Measurements from ENCODE around the gene POU2AF3. TPM values are rescaled to one million over a fixed set of nuclear protein-coding genes. Genes with fewer than 3 reads are reported as not detected.

Gene POU2AF3
- total RNA-seq, 1 donor from 2014 or later, result 2.1 TPM

DNA sequence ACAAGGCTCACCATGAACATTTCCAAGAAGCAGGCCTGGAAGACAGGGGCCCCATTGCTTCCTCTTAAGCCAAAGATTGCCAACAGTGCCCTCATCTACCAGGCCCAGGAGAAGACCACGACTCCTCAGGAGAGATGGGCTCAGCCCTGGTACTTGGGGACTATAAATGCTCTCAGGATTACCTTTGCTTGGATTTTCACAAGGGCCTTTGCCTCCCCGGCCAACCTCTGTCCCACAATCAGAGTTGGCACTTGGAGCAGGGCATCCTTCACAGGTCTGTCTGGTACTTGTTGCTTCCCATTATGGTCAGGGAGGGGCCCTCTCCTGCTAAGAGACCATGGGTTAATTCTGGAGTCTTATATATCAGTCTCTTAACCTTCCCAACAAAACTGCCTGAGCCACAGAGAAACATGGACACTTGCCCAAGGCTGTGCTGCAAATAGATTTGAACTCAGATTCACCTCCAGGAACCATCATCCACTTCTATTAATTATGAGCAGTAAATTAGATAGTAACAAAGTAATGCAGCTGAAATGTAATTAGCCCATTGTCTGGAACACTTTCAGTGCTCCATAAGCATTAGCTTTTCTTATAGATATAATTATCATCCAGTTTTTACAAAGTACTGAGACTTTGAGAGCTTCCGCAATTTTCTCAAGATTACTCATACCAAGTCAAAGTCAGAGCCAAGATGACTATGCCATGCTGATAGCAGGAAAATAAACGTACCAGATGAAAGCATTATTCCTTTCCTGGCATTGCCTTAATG is 33.5 kb downstream of the POU2AF3 start:
- Mint-ChIP-seq H3K27me3 (ENCODE audit: insufficient read depth, low read depth) (peaks cover 8% of the 10 kb centered on the region), H3K4me1 (peaks cover 22% of the 10 kb centered on the region), H3K36me3 (no peaks in the 10 kb centered on the region), H3K9me3 (no peaks in the 10 kb centered on the region), H3K4me3 (no peak overlapping the region), H3K27ac (no peak overlapping the region)
- Histone ChIP-seq H3K4me1 (peaks cover 11% of the 10 kb centered on the region), H3K27ac (no peak overlapping the region), H4K20me1 (ENCODE audit: low read depth) (no peaks in the 10 kb centered on the region), H3K9ac (no peak overlapping the region), H3K36me3 (no peaks in the 10 kb centered on the region), H3F3A (ENCODE audit: low read depth) (no peaks in the 10 kb centered on the region), H3K4me3 (no peak overlapping the region), H3K9me3 (ENCODE audit: low read depth) (no peaks in the 10 kb centered on the region), H2AFZ (replicated peaks) (no peak overlapping the region), H3K4me2 (no peak overlapping the region), H3K27me3 (no peaks in the 10 kb centered on the region), H3K79me2 (ENCODE audit: low read depth) (no peaks in the 10 kb centered on the region)
- TF ChIP-seq, protein P1, sequence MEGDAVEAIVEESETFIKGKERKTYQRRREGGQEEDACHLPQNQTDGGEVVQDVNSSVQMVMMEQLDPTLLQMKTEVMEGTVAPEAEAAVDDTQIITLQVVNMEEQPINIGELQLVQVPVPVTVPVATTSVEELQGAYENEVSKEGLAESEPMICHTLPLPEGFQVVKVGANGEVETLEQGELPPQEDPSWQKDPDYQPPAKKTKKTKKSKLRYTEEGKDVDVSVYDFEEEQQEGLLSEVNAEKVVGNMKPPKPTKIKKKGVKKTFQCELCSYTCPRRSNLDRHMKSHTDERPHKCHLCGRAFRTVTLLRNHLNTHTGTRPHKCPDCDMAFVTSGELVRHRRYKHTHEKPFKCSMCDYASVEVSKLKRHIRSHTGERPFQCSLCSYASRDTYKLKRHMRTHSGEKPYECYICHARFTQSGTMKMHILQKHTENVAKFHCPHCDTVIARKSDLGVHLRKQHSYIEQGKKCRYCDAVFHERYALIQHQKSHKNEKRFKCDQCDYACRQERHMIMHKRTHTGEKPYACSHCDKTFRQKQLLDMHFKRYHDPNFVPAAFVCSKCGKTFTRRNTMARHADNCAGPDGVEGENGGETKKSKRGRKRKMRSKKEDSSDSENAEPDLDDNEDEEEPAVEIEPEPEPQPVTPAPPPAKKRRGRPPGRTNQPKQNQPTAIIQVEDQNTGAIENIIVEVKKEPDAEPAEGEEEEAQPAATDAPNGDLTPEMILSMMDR (IDR thresholded peaks at IDR 0.05), result no peak
- TF ChIP-seq EZH2phosphoT487 (IDR thresholded peaks at IDR 0.05), result no peak
- no peak for TF ChIP-seq EZH2 (IDR thresholded peaks at IDR 0.05)
- no peak for DNase-seq (ENCODE audit: low spot score)

DNA sequence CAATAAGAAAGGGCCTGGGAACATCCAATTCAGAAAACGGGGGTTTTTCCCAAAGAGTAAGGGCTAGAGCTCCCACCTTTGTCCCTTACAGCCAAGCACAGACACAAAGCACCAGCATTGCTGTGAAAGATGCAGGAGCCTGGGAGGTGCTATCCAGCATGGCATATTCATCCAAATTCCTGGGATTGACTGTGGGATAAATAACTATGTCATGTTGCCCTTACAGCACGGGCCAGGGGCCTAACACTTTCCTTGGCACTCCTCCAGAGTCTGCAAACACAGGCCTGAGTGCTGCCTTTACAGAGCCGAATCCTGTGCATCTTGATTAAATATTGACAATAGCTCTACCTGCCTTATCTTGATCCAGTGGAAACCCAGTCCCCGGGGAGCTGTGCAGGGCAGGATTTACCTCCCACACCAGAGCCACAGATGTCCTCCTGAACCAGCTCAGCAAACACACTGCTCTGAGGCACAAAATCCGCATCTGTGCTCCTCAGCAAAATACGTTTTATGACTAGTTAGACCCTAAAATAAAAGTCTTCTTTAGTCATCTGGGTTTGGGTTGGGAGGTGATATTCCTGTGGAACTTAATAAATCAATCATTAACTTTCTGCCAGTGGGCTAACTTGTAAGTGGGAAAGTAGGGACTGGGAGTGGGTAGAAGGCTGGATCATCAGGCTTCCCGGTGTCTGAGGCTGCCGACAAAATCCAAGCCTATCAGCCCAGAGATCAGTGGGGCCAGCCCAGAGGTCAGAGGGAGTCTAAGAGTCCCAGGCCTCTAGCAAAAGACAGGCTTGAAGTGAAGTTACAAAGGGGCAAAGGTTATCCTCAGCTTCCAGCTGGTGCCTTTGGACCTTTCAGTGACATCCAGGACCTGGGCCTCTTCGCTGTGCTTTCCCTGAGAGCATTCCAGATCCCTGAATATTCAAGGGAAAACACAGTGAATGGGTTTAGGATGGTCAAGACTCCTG is 36.5 kb downstream of the POU2AF3 start:
- Mint-ChIP-seq H3K27ac (no peak overlapping the region), H3K4me1 (peaks cover 11% of the 10 kb centered on the region), H3K4me3 (no peak overlapping the region), H3K27me3 (ENCODE audit: insufficient read depth, low read depth) (peaks cover 4% of the 10 kb centered on the region), H3K36me3 (no peaks in the 10 kb centered on the region), H3K9me3 (peaks cover 4% of the 10 kb centered on the region)
- H3K27me3 ChIP-seq, result no peaks in the 10 kb centered on the region
- DNase-seq (ENCODE audit: low spot score), result no peak
- H3K27ac ChIP-seq, result no peak overlapping the region
- peaks cover 12% of the 10 kb centered on the region for H3K4me1 ChIP-seq
- no peak overlapping the region for H3K4me2 ChIP-seq
- peaks cover 7% of the 10 kb centered on the region for H3K9me3 ChIP-seq (ENCODE audit: low read depth)
- H2AFZ ChIP-seq (replicated peaks), result no peak overlapping the region
- no peak overlapping the region for H3K9ac ChIP-seq
- H3K79me2 ChIP-seq (ENCODE audit: low read depth), result no peaks in the 10 kb centered on the region
- H3K4me3 ChIP-seq, result no peak overlapping the region
- no peaks in the 10 kb centered on the region for H4K20me1 ChIP-seq (ENCODE audit: low read depth)
- TF ChIP-seq, protein P1 (IDR thresholded peaks at IDR 0.05), result no peak
- no peak for TF ChIP-seq EZH2 (IDR thresholded peaks at IDR 0.05)
- TF ChIP-seq EZH2phosphoT487 (IDR thresholded peaks at IDR 0.05), result no peak
- H3K36me3 ChIP-seq, result no peaks in the 10 kb centered on the region
- H3F3A ChIP-seq (ENCODE audit: low read depth), result no peaks in the 10 kb centered on the region

DNA sequence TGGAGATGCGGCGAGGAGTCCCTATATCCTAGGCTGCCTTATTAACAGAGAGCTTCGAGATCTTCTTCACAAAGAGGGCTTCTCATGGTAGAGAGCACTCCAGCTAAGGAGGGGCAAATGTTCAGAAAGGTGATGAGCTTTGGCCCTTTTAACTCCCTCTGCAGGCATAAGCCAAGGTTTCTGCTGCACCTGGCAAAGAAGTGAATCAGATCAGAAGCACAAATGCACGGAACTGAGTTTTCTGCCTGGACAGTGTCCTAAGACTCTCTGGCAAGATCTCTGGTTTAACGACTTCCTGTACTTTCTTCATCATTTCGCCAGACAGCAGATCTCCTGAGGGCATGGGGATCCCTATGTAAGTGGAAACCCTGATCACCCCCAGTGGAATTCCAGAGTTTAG is 37.2 kb downstream of the POU2AF3 start:
- Mint-ChIP-seq H3K9me3 (peaks cover 7% of the 10 kb centered on the region), H3K4me1 (peaks cover 11% of the 10 kb centered on the region), H3K27ac (no peak overlapping the region), H3K27me3 (ENCODE audit: insufficient read depth, low read depth) (peaks cover 2% of the 10 kb centered on the region), H3K36me3 (no peaks in the 10 kb centered on the region), H3K4me3 (no peak overlapping the region)
- no peaks in the 10 kb centered on the region for H3F3A ChIP-seq (ENCODE audit: low read depth)
- no peaks in the 10 kb centered on the region for H3K79me2 ChIP-seq (ENCODE audit: low read depth)
- H3K4me3 ChIP-seq, result no peak overlapping the region
- no peak overlapping the region for H3K27ac ChIP-seq
- H3K36me3 ChIP-seq, result no peaks in the 10 kb centered on the region
- H4K20me1 ChIP-seq (ENCODE audit: low read depth), result no peaks in the 10 kb centered on the region
- H3K4me1 ChIP-seq, result peaks cover 12% of the 10 kb centered on the region
- H3K4me2 ChIP-seq, result no peak overlapping the region
- DNase-seq (ENCODE audit: low spot score), result no peak
- TF ChIP-seq EZH2 (IDR thresholded peaks at IDR 0.05) (no peak), EZH2phosphoT487 (IDR thresholded peaks at IDR 0.05) (no peak)
- TF ChIP-seq, protein P1 (IDR thresholded peaks at IDR 0.05), result no peak
- H2AFZ ChIP-seq (replicated peaks), result no peak overlapping the region
- peaks cover 12% of the 10 kb centered on the region for H3K9me3 ChIP-seq (ENCODE audit: low read depth)
- H3K9ac ChIP-seq, result no peak overlapping the region
- H3K27me3 ChIP-seq, result no peaks in the 10 kb centered on the region

All from neural progenitor cell (in vitro differentiated cells).